Activated naive CD8-positive, alpha-beta T cell (primary cell): Measurements from ENCODE around the gene SLC2A3.
A peak's percentile ranks its signal among the peaks of the same experiment; 100 is the strongest.
"Not testable (repeated sequence)": the region's sequence is repeated elsewhere in the genome, so short reads cannot be mapped to it uniquely, and the experiment has no call there.

Source experiments
- H3K27ac Mint-ChIP-seq: one replicate; pipeline ENCODE4 v1.8.0; 2021; ENCODE audit warnings: mixed read lengths
- H3K27me3 Mint-ChIP-seq: one replicate; pipeline ENCODE4 v1.8.0; 2021; ENCODE audit warnings: mixed read lengths
- H3K36me3 Mint-ChIP-seq: one replicate; pipeline ENCODE4 v1.8.0; 2021; ENCODE audit warnings: mixed read lengths
- H3K4me1 Mint-ChIP-seq: one replicate; pipeline ENCODE4 v1.8.0; 2021; ENCODE audit warnings: low read depth, mixed read lengths
- H3K4me3 Mint-ChIP-seq: one replicate; pipeline ENCODE4 v1.8.0; 2021; ENCODE audit warnings: mild to moderate bottlenecking, mixed read lengths
- H3K9me3 Mint-ChIP-seq: one replicate; pipeline ENCODE4 v1.8.0; 2021; ENCODE audit warnings: low read depth, mixed read lengths

SLC2A3 gene

DNA sequence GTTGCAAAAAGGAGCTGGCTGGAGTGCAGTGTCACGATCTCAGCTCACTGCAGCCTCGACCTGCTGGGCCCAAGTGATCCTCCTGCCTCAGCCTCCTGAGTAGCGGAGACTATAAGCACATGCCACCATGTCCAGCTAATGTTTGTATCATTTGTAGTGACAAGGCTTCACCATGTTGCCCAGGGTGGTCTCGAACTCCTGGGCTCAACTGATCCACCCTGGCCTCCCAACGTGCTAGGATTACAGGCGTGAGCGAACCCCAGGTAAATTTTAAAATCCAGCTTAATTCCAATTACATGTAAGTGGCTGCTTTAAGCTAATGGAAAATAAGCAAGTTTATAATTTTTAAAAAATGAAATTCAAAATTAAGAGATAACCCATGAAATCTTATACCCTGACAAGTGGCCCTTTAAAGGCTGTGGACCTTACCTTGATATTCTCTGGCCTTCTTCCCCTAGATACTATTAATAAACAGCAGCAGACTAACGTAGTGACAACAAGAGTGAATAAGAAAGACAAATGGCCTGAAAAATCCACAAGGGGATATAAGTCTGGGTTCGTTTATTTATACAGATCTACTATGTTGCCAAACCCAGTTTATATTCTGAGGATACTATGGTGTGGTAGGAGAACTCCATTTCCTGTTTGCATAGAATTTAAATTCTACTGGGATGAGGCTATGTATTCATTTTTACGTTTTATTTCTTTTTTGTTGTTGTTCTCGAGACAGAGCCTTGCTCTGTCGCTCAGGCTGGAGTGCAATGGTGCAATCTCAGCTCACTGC is 25.6 kb upstream of the SLC2A3 start:
- Mint-ChIP-seq H3K27ac (peak overlapping the region; percentile 59), H3K4me1 (peaks cover 43% of the 10 kb centered on the region), H3K9me3 (no peaks in the 10 kb centered on the region), H3K27me3 (no peaks in the 10 kb centered on the region), H3K36me3 (no peaks in the 10 kb centered on the region), H3K4me3 (peak overlapping the region; percentile 90)

DNA sequence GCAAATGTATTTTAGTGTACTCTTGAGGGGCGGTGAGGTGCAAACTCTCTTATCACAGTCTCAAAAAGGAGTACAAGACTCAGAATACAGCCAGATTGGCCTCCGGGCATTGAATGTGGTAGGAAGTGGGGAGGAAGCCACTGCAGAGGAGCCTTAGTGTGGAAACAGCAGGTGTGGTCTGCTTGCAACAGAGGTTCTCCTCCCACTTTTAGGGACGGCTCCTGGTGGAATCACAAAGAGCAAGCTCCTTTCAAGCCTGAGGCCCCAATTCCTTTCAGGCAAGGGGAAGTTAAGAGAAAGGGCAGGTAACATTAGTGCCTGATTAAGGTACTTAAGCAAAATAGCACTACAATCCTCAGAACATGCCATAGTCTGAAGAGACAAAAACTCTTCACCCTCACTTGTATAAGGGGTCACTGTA is 23.7 kb upstream of the SLC2A3 start:
- H3K36me3 Mint-ChIP-seq, result no peaks in the 10 kb centered on the region
- no peaks in the 10 kb centered on the region for H3K27me3 Mint-ChIP-seq
- no peaks in the 10 kb centered on the region for H3K9me3 Mint-ChIP-seq
- peaks cover 43% of the 10 kb centered on the region for H3K4me1 Mint-ChIP-seq
- peak overlapping the region; percentile 90 for H3K4me3 Mint-ChIP-seq
- peak overlapping the region; percentile 91 for H3K27ac Mint-ChIP-seq

DNA sequence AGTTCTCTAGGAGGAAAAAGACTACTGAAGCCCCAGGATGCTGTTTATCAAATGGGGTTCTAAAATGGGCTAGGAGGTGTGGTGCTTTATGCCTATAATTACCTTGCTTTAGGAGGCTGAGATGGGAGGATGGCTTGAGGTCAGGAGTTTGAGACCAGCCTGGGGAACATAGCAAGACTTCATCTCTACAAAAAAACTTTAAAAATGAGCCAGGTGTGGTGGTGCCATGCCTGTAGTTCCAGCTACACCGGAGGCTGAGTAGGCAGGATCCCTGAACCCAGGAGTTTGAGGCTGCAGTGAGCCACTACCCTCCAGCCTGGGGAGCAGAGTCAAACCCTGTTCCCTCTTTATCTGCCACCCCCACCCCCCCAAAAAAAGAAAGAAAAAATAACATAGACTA is 23.3 kb upstream of the SLC2A3 start:
- Mint-ChIP-seq H3K4me3 (peak overlapping the region; percentile 90), H3K36me3 (no peaks in the 10 kb centered on the region), H3K9me3 (no peaks in the 10 kb centered on the region), H3K4me1 (peaks cover 43% of the 10 kb centered on the region), H3K27me3 (no peaks in the 10 kb centered on the region), H3K27ac (peak overlapping the region; percentile 91)

DNA sequence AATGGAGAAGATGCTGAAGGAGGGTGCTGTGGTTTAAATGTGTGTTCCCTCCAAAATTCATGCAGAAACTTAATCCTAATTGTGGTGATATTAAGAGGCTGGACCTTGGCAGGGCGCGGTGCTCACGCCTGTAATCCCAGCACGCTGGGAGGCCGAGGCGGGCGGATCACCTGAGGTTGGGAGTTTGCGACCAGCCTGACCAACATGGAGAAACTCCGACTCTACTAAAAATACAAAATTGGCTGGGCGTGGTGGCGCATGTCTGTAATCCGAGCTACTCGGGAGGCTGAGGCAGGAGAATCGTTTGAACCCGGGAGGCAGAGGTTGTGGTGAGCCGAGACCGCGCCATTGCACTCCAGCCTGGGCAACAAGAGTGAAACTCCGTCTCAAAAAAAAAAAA is 18.9 kb upstream of the SLC2A3 start:
- Mint-ChIP-seq H3K27ac (peak overlapping the region; percentile 28), H3K4me1 (peaks cover 20% of the 10 kb centered on the region)
- H3K36me3 Mint-ChIP-seq, H3K4me3 Mint-ChIP-seq, H3K9me3 Mint-ChIP-seq, H3K27me3 Mint-ChIP-seq: not testable (repeated sequence)

DNA sequence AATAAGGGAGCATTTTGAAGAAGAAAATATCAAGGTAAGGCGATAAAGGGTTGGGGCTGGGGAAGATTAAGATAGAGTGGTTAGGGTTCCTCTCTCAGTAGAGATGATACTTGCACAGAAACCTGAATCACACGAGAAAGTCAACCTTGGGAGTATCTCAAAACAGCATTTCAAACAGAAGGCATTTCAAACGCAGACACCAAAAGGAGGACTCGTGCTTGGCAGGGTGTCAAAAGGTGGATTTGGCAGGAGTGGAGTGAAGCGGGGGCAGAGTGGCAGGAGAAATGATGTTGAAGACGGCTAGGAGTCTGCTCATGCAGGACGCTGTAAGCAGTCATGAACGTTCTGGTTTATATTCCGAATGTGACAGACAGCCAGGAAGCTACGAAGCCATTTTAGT is 18.4 kb upstream of the SLC2A3 start:
- H3K9me3 Mint-ChIP-seq, H3K36me3 Mint-ChIP-seq, H3K27me3 Mint-ChIP-seq, H3K4me3 Mint-ChIP-seq, H3K27ac Mint-ChIP-seq: not testable (repeated sequence)
- H3K4me1 Mint-ChIP-seq, result peaks cover 16% of the 10 kb centered on the region

DNA sequence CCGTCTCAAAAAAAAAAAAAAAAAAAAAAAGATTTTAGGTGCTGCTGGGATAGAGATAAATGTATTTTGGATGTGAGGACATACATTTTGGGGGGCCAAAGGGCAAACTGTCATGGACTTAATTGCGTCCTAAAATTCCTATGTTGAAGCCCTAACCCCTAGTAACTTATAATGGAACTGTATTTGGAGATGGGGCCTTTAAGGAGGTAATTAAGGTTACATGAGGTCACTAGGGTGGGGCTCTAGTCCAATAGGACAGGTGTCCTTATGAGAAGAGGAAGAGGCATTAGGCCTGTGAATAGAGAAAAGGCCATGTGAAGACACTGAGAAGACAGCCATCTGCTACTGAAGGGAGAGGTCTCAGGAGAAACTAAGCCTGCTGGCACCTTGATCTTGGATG is 17.9 kb upstream of the SLC2A3 start:
- H3K4me3 Mint-ChIP-seq, H3K9me3 Mint-ChIP-seq: not testable (repeated sequence)

DNA sequence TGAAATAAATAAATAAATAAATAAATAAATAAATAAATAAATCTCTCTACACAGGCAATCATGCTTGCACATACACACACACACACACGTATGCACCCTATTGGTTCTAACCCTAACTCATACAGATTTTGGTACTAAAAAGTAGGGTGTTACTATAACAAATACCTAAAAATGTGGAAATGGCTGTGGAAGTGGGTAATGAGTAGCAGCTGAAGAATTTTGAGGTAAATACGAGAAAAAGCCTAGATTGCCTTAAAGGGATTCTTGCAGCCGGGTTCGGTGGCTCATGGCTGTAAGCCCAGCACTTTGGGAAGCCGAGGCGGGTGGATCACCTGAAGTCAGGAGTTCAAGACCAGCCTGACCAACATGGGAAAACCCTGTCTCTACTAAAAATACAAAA is 15.7 kb upstream of the SLC2A3 start:
- H3K4me1 Mint-ChIP-seq, result peaks cover 4% of the 10 kb centered on the region
- H3K4me3 Mint-ChIP-seq, result no peak overlapping the region
- no peaks in the 10 kb centered on the region for H3K9me3 Mint-ChIP-seq
- no peaks in the 10 kb centered on the region for H3K36me3 Mint-ChIP-seq
- no peak overlapping the region for H3K27ac Mint-ChIP-seq
- no peaks in the 10 kb centered on the region for H3K27me3 Mint-ChIP-seq

More for the DNA sequence above, 17.9 kb upstream of the SLC2A3 start:
- not testable (repeated sequence) for H3K27me3 Mint-ChIP-seq, H3K36me3 Mint-ChIP-seq, H3K27ac Mint-ChIP-seq
- H3K4me1 Mint-ChIP-seq, result peaks cover 12% of the 10 kb centered on the region

DNA sequence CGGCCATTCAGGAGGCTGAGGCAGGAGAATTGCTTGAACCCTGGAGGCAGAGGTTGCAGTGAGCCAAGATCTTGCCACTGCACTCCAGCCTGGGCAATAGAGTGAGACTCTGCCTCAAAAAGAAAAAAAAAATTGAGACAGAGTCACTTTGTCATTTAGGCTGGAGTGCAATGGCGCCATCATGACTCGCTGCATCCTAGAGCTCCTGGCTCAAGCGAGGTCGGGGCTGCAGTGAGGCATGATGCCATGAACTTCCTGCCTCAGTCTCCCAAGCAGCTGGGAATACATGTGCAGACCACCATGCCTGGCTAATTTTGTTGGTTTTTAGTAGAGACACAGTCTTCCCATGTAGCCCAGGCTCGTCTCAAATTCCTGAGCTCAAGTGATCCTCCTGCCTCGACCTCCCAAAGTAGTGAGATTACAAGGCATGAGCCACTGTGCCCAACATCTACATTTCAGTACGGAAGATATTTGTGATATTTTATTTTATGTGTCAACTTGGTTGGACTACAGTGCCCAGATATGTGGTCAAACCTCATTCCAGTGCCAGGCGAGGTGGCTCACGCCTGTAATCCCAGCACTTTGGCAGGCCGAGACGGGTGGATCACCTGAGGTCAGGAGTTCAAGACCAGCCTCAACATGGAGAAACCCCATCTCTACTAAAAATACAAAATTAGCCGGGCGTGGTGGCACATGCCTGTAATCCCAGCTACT is 14.4 kb upstream of the SLC2A3 start:
- not testable (repeated sequence) for H3K36me3 Mint-ChIP-seq, H3K27ac Mint-ChIP-seq, H3K9me3 Mint-ChIP-seq, H3K27me3 Mint-ChIP-seq, H3K4me1 Mint-ChIP-seq, H3K4me3 Mint-ChIP-seq

DNA sequence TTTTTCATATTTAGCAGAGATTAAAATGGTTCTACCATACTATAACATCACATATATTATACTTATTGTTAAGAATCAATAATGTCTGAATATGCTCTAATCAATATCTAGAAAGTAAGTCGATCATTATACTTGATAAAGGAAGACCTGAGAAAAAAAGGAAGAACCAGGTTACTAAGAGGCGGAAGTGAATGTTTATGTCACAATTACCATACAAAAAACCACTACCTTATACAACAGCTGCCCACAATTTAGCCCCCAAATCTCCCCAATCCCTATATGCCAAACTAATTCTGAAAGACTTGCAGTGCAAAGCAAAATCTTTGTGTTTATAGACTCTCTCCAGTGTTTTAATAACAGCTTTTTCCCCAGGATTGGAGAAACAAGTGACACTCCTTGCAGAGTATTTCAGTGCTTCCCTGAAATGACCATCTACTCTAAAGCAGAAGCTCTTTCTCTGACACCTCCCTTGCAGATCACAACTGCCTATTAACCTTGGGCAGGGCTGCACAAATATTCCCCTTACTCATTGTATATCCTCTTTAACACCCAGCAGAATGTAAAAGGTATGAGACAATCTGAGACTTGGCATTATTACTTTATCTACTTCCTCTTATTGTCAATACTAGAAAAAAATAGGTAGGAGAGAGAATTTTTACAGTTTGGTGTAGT is 12.7 kb upstream of the SLC2A3 start:
- H3K27me3 Mint-ChIP-seq, result no peaks in the 10 kb centered on the region
- H3K4me1 Mint-ChIP-seq, result peaks cover 4% of the 10 kb centered on the region
- H3K27ac Mint-ChIP-seq, result no peak overlapping the region
- no peaks in the 10 kb centered on the region for H3K36me3 Mint-ChIP-seq
- no peaks in the 10 kb centered on the region for H3K9me3 Mint-ChIP-seq
- no peak overlapping the region for H3K4me3 Mint-ChIP-seq

DNA sequence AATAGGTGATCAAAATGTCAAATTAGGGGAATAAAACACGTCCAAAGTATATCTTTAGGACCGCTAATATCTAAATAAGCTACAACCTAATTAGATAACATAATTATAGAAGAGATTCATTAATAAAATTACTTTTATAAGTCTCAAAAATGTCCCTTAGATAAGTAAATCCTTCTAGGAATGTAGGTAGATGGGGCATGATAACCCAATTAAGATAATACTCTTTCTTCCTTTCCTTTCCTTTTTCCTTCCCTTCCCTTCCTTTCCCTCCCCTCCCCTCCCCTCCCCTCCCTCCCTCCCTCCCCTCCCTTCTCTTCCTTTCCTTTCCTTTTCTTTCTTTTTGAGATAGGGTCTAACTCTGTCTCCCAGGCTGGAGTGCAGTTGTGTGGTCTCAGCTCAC is 11.0 kb upstream of the SLC2A3 start:
- peaks cover 4% of the 10 kb centered on the region for H3K4me1 Mint-ChIP-seq

DNA sequence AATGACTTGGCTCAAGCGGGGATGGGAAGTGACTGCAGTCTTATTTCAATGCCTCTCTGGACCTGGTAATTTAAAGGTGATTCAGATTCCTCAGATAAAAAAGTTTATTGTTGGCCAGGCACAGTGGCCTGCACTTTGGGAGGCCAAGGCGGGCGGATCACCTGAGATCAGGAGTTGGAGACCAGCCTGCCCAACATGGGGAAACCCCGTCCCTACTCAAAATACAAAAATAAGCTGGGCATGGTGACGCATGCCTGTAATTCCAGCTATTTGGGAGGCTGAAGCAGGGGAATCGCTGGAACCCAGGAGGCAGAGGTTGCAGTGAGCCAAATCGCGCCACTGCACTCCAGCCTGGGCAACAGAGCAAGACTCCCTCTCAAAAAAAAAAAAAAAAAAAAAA is 8.8 kb upstream of the SLC2A3 start:
- not testable (repeated sequence) for H3K4me1 Mint-ChIP-seq, H3K27ac Mint-ChIP-seq, H3K9me3 Mint-ChIP-seq, H3K4me3 Mint-ChIP-seq, H3K27me3 Mint-ChIP-seq, H3K36me3 Mint-ChIP-seq

More for the DNA sequence above, 11.0 kb upstream of the SLC2A3 start:
- H3K27me3 Mint-ChIP-seq, result no peaks in the 10 kb centered on the region
- H3K27ac Mint-ChIP-seq, result no peak overlapping the region
- no peaks in the 10 kb centered on the region for H3K9me3 Mint-ChIP-seq
- no peak overlapping the region for H3K4me3 Mint-ChIP-seq
- no peaks in the 10 kb centered on the region for H3K36me3 Mint-ChIP-seq

DNA sequence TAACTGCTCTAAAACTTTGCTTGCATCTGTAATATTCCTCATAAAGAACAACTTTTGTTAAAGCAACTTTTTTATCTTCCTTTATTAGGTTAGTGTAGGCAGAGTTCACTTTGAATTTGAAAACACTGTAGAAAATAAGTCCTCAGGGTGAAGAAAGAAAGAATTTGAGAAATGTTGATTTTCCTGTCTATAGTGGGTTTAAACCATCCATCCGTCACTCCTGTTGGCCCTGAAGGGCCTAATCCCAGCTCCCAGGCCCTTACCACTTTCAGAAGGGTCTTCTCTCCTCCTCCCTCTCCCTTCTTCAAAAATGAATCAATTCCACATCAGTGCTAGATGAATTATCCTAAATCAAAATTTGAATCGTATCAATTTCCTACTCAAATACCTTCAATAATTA is 4.9 kb upstream of the SLC2A3 start:
- no peaks in the 10 kb centered on the region for H3K9me3 Mint-ChIP-seq
- H3K4me3 Mint-ChIP-seq, result no peak overlapping the region
- H3K27me3 Mint-ChIP-seq, result no peaks in the 10 kb centered on the region
- H3K36me3 Mint-ChIP-seq, result no peaks in the 10 kb centered on the region
- peaks cover 8% of the 10 kb centered on the region for H3K4me1 Mint-ChIP-seq
- H3K27ac Mint-ChIP-seq, result peak overlapping the region; percentile 11

DNA sequence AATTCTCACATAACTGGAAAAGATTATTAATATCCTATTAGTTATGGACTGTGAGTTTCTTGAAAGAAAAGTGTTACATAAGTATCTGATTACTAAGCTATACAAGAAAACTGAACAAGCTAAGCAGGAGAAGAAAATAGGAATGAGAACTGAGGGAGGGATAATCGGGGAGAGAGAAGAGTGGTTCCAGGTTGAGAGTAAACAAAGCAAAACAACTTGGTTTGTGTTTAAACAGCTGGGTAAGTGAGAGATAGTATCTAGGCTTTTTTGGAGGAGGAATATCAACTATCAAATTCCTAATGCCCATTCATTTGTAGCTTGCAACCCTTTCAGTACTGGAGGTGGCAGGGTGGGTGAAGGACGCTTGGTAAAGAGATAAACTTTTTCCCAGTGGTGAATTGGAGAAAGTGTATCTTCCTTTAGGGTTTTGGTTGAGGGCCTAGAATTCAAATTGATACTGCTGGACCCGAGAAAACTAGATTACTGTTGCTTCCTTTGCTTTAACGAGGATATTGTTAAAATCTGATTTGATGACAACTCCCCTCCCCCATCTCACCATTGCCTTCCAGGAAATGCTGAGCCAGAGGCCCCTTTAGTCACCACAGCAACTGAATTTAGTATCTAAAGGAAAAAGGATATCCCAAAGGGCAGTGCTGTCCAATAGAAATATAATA is 2.0 kb upstream of the SLC2A3 start:
- peak overlapping the region; percentile 10 for H3K27ac Mint-ChIP-seq
- no peaks in the 10 kb centered on the region for H3K27me3 Mint-ChIP-seq
- peaks cover 8% of the 10 kb centered on the region for H3K4me1 Mint-ChIP-seq
- H3K4me3 Mint-ChIP-seq, result peak overlapping the region; percentile 21
- no peaks in the 10 kb centered on the region for H3K9me3 Mint-ChIP-seq
- H3K36me3 Mint-ChIP-seq, result no peaks in the 10 kb centered on the region

DNA sequence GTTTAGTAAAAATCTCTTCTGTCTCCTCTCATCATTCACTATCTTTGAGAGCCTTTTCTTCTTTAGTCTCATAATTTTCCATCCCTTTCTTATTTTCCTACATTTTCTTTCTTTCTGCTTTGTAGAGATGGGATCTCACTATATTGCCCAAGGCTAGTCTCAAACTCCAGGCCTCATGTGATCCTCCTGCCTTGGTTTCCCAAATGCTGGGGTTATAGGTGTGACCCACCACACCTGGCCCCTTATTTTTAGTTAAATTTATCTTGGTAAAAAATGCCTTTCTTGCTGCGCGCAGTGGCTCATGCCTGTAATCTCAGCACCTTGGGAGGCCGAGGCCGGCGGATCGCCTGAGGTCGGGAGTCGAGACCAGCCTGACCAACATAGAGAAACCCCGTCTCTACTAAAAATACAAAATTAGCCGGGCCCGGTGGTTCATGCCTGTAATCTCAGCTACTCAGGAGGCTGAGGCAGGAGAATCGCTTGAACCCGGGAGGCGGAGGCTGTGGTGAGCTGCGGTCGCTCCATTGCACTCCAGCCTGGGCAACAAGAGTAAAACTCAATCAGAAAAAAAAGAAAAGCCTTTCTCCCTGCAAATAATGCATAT is 996 bp downstream of the SLC2A3 start:
- Mint-ChIP-seq H3K9me3 (no peaks in the 10 kb centered on the region), H3K27me3 (no peaks in the 10 kb centered on the region), H3K27ac (no peak overlapping the region), H3K4me1 (peaks cover 21% of the 10 kb centered on the region), H3K4me3 (no peak overlapping the region), H3K36me3 (peaks cover 6% of the 10 kb centered on the region)
